Activated CD8-positive, alpha-beta memory T cell treated with anti-CD3 and anti-CD28 coated beads for 4 hours (primary cell): ENCODE results near the gene PTPRT.
"Not testable (repeated sequence)": the region's sequence is repeated elsewhere in the genome, so short reads cannot be mapped to it uniquely, and the experiment has no call there.

Experiments used
- DNase-seq, 2 donors: peaks; one replicate each; pipeline ENCODE4 v3.0.0-alpha.2; 2020; ENCODE audit warnings: low read depth in 2 of 2

Gene PTPRT

DNA sequence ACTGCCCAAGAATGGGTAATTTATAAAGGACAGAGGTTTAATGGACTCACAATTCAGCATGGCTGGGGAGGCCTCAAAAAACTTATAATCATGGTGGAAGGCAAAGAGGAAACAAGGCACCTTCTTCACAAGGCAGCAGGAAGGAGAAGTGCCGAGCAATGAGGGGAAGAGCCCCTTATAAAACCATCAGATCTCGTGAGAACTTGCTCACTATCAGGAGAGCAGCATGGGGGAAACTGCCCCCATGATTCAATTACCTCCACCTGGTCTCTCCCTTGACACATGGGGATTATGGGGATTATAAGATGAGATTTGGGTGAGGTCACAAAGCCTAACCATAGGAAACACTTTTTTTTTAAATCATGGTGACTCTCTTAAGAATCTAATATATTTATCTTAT, 278.9 kb downstream of the PTPRT start:
- DNase-seq = not testable (repeated sequence)

DNA sequence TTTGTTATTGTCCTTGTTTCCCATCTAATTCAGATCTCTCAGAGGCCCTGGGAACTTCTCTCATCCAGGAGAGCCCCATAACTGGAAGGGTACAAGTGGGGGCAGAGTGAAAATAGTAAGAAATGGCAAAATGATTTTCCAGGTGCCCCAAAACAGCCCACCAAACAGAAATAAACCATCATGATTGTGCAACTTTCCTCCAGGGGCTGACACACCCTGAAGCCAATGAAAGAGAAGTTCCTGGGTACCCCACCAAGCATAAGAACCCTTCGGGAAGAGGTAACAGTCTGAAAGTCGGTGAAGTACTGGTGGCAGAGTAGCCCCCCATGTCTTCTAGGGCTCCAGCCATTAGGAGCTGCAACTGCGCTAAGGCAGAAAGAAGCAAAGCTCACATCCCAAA, 282.0 kb downstream of the PTPRT start:
- DNase-seq = no peak

DNA sequence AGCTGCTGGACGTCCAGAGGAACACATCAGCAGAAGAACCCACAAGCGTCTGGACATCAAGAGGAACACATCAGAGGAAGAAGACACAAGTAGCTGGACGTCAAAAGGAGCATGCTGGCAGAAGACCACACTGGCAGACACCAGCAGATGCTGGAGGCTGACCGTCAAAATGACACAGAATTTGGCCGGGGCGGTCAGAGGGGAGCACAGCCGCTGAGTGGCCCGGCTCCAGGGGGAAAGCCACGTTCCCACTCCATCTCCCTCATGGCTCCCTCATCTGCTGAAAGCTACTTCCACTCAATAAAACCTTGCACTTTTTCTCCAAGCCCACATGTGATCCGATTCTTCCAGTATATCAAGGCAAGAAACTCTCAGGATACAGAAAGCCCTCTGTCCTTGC, 283.6 kb downstream of the PTPRT start:
- no peak for DNase-seq

DNA sequence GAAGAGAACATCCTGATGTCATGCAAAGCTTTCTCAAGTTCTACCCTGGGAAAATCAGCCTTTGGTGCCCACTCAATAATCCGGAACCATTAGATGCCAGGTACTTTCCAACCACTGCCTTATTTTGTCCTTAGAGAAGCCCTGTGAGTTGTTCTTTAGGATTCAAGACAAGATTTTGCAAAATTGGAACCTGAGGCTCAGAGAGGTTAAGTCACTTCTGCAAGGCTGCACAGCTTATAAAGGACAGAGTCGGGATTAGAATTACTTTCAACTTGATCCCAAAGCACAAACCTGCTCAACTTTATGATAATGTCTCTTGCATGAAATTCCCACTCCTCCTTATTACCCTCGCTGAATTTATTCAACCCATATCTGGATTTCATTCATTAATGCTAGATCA, 287.2 kb downstream of the PTPRT start:
- no peak for DNase-seq

DNA sequence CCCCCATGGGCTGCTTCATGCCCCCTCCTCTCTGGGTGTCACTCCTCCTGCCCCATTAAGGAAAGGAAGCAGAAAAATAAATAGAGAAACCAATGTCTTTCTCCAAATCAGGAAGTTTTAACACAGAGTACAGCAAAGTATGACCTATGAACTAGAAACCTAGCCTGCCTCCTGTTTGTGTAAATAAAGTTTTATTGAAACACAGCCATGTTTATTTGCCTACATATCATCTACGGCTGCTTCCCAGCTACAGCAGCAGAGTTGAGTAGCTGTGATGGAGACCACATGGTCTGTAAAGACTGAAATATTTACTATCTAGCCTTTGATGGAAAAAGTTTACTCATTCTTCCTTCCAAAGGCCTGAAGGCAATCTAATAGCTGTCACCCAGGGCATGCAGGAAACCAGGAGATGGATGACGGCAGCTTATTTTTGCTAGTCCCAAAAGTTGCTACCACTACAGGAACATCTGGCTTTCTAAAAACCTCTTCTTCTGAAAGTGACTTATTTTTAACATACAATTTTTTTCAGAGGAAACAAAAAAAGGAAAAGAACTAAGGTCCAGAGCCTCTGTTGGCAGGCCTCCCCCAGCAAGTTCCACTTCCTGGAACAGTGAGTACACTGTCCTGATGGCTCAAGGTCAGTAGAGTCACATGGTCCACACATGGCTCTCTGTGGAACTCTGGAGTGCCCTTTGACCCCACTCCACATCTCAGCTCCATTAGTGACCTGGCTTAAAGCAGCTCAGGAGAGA, 287.8 kb downstream of the PTPRT start:
- DNase-seq = no peak

DNA sequence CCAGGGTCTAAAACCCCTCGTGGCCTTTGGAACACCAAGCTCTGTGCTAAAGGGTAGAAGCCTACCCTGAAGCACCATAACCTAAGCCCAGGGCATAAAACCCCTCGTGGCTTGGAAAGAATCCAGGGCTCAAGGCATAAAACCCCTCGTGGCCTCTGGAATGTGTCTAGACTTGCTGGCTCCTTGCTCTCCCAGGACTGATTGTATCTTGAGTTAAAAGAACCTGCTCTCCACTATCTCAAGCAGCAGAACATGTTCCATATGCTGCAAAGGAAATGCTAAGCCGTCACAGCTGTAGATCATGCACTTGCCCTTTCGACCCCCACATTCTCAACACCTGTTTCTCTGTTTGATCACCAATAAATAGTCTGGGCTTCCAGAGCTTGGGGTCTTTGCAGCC, 288.9 kb downstream of the PTPRT start:
- DNase-seq = not testable (repeated sequence)

DNA sequence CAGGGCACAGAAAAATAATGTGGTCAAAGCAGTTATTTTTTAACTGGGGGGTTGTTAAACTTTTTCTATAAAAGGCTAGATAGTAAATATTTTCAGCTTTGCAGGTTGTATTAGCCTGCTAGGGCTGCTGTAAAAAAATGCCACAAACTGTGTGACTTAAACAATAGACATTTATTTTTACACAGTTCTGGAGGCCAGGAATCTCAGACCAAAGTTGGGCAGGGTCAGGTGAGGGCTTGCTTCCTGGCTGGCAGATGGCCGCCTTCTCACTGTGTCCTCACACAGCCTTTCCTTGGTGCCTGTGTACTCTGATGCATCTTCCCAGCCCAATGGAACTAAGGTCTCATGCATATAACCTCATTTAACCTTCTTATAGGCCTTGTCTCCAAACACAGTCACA, 294.7 kb downstream of the PTPRT start:
- DNase-seq = no peak

GRCh38 chr20:42894483-42894882, 295.2 kb downstream of the PTPRT start:
- DNase-seq = no peak

- DNase-seq = no peak
Measured at GRCh38 chr20:42889517-42889916, 300.2 kb downstream of the PTPRT start.

DNA sequence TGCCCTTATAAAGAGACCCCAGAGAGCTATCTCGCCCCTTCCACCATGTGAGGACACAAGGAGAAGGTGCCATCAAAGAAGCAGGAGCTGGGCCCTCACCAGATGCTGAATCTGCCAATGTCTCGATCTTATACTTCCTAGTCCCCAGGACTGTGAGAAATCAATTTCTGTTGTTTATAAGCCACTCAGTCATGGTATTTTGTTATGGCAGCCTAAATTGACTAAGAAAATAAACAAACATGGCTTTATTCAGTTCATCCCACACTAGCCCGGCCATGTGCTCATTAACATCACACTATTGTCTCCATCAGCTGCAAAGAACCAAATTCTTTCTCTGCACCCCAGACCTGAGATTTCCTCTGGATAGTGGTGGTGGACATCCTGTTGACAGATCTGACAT, 302.4 kb downstream of the PTPRT start:
- DNase-seq = no peak

DNA sequence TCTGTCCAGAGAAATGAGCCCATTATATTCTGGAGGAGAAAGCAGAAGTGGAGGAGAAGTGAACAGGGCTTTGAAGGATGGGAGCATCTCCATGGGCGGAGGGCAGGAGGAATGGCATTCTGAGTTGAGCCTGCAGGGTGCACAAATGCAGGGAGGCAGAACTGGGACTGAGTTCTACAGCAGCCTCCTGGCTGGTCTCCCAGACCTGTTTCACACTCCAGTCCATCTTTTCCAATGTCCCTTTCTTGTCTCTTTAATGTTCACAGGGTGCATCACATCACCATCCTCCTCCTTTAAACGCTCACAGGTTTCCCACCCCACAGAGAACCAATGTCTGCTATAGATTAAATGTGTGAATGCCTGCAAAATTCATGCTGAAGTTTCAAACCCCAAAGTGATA, 302.9 kb downstream of the PTPRT start:
- DNase-seq = no peak

DNA sequence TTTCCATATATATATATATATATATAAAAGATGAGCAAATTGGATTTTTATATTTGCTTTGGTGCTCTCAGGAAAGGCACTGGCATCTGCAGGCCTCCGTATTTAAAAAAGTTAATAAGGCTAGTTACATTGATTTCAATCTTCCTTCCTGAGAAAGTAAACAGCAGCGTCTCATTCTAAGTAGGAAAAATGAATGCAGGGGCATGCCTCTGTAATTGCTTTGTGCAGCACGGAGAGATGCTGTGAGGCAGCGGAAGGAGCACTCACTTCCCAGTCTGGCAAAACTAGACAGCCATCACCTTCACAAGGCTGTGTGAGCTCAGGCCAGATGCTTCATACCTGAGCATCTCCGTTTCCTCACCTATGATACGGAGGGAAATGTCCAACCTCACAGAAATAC, 303.7 kb downstream of the PTPRT start:
- no peak for DNase-seq

- DNase-seq = no peak
Measured at GRCh38 chr20:42875581-42875980, 314.1 kb downstream of the PTPRT start.

- no peak for DNase-seq
Measured at GRCh38 chr20:42873259-42873658, 316.4 kb downstream of the PTPRT start.

DNA sequence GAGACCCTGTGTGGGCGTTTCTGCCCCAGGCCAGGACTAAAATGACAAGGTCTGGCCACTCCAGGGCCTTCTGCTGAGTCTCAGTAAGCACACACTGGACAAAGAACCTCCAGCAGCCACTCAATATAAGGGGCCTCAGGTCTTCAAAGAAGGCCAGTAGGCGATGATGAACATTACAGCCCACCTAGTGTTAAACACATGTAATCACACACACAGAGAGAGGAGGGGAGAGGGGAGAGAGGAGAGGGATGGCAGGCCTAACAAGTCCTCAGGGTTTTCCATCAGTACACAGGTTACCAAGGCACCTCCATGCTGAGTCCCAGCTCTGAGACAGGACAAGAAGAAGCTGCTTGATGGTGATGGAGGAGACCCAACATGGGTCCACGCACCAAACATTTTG, 325.6 kb downstream of the PTPRT start:
- DNase-seq = no peak

- DNase-seq = no peak
Measured at GRCh38 chr20:42862446-42862845, 327.3 kb downstream of the PTPRT start.

DNA sequence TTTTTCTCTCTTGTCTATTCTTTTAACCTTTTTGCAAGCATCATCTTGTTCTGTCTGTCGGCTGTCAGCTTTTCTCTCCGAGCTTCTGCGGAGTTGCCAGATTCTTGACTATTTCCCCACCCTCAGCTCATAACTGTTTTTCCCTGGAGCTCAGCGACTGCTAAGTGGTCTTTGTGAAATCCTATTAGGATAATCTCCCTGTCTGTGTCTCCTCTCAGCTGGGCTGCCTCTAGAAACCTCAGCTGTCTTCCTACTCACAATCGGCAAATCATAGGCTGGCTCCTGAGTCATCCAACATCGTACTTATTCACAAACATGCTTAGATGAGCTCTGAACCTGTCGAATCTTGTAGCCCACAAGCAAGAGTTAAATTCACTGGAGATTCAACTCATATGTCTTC, 332.3 kb downstream of the PTPRT start:
- DNase-seq = no peak

- no peak for DNase-seq
Measured at GRCh38 chr20:42855896-42856295, 333.8 kb downstream of the PTPRT start.

DNA sequence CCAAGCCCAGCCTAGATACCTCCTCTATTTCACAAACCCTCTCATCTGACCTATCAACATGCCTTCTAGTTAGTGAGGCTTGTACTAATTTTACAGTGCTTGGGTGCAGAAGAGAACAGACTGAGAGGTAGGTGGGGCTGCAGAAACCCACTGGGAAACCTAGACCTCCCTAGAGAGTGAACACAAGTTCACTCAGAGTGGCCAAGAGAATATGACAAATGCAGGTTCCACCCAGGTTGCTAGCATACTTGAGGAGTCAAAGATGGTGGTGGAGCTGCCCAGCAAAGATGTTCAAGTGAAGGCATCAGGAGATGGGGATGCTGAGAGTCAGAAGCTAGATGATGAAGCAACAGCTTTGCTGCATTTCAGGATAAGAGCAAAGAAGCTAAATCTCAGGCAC, 337.0 kb downstream of the PTPRT start:
- no peak for DNase-seq

DNA sequence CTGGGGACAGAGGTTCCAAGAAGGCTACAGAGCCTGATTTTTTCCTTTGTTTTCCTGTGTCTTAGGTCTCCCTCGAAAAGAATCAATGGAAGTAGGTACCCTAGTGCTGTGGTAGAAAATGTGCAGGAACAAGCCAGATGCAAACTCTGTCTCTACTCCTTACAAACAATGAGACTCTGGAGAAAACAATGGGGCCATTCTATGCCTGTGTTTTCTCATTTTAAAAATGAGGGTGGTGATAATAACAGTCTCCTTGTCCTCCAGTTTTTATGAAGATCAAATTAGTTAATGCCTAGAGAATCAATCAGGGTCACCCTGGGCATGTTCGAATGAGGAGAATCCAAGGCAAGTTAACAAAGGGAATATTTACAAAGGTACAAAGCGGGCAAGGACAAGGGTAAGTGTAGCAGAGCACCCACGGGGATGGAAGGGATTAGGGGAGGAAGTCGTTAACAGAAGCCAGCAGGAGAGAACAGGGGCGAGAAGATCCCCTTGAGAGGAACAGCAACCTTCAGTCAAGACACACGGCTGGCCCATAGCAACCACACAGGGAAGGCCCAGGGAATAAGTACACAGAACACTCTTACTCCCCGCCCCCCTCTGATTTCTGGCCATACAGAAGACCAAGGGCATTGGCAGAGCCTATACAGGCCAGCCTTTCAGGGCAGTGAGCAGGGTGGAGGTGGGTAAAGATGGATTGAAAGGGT, 342.8 kb downstream of the PTPRT start:
- no peak for DNase-seq

- no peak for DNase-seq
Measured at GRCh38 chr20:42844751-42845150, 345.0 kb downstream of the PTPRT start.

- DNase-seq = no peak
Measured at GRCh38 chr20:42837456-42837855, 352.2 kb downstream of the PTPRT start.

DNA sequence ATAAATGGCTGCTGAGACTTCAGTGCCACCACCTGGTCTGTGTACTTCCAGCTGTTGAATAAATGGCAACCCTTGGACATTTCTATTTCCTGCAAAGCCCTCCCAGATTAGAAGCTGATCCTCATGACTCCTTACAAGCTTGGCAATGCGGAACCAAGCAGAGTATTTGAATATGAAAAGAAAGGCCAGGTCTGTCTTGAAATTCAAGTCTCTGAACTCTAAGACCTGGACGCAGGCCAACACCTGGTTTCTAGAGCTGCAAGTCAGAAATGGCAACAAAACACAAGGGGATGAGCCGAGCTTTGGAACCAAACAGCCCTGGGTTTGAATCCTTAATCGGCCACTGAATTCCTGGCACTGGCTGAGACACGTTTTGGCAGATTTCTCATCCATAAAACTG, 353.4 kb downstream of the PTPRT start:
- no peak for DNase-seq

DNA sequence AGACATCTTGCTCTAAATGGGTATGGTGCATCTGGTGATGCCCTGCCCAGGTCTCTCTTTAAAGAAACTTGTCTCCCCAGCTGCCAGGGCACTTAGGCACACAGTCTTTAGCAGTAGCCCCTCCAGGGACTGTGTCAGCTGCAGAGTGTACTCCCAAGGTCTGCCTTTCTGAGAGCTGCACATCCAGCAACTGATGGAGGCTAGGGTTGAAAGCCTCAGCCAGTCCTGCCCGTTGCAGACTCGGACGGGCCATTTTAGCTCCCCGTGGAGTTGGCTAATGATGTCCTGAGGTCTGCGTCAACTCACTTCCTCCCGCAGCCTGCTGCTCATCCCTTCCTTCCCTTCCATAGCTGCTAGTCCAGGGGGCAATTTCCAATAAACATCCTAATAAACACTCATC, 381.8 kb downstream of the PTPRT start:
- DNase-seq = no peak
